ENCODE measurements around the gene SLC22A7.

The SLC22A7 gene

DNA sequence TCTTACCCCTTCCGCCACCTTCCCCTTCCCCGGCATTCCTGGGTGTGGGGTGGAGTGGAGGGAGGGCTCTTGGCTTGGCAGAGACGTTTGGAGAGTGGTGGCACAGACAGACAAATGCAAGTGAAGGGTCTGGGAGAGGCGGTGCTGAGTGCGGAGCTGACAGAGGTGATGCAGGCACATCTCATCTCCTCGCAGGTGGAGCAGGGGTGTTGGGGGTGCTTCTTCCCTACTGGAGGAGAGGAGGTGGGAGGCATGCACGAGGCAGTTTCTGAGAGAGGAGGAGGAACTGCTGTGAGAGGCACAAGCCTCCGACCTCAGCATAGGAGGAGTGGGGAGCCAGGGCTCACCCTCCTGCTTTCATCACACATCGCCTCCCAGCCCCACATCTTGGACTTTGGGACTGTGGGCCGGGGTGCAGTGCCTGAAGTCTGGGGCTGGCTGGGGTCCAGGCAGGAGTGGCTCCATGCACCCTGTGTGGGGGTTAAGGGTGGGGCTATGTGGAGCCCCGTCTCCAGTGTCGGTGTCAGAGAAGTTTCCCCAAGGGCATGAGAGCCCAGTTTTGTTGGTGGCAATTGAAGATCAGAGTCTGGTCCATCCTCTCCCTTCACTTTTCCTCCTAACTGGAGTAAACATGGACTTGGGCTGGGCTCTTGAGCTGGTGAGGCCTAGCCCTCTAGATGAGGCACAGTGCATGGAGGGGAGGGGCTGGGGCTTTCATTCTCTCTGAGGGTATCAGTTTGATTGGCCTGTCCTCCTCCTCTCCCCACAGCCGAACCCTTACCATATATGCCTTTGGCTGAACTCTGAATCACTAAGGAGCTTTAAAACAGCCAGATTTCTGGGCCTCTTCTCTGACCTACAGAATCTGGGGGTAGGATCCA is 20.2 kb upstream of the SLC22A7 start:
- in situ Hi-C loops (cut with HindIII; ENCODE audit: low sequenced_read_pairs): no loop called here
- no peak overlapping the region for H3K4me3 ChIP-seq (ENCODE audit: low read depth, low read length)
- TF ChIP-seq, protein P1, sequence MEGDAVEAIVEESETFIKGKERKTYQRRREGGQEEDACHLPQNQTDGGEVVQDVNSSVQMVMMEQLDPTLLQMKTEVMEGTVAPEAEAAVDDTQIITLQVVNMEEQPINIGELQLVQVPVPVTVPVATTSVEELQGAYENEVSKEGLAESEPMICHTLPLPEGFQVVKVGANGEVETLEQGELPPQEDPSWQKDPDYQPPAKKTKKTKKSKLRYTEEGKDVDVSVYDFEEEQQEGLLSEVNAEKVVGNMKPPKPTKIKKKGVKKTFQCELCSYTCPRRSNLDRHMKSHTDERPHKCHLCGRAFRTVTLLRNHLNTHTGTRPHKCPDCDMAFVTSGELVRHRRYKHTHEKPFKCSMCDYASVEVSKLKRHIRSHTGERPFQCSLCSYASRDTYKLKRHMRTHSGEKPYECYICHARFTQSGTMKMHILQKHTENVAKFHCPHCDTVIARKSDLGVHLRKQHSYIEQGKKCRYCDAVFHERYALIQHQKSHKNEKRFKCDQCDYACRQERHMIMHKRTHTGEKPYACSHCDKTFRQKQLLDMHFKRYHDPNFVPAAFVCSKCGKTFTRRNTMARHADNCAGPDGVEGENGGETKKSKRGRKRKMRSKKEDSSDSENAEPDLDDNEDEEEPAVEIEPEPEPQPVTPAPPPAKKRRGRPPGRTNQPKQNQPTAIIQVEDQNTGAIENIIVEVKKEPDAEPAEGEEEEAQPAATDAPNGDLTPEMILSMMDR (IDR thresholded peaks at IDR 0.05; ENCODE audit: low read depth, low read length, missing control alignments): no peak
- no peak for DNase-seq (ENCODE audit: low read depth)

DNA sequence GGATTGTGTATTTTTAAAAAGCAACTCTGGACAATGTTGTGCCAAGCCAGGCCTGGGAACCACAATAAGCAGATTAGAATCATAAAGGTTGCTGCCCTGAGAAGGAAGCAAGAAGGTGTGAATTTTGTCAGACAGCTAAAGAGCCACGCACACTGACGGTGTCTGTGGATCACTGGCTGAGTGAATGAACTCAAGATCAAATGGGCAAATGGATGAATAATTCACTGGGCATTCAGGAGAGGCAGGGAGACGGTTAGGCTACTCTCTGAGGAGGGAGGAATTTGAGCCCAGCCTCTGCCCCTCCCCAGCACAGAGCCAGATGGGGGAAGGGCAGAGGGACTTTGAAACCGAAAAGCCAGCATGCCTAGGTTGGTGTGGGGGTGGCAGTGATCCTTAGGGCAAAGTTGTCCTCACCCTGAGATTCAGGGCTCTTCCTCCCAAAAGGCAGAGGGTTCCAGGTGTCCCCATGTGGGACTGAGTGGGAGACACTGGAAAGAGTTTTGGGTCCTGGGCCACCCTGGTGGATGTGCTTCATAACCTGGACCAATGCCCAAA is 19.5 kb upstream of the SLC22A7 start:
- no peak for DNase-seq (ENCODE audit: low read depth)
- in situ Hi-C loops (cut with HindIII; ENCODE audit: low sequenced_read_pairs): no loop called here
- H3K4me3 ChIP-seq (ENCODE audit: low read depth, low read length): no peak overlapping the region
- TF ChIP-seq, protein P1 (IDR thresholded peaks at IDR 0.05; ENCODE audit: low read depth, low read length, missing control alignments): no peak

DNA sequence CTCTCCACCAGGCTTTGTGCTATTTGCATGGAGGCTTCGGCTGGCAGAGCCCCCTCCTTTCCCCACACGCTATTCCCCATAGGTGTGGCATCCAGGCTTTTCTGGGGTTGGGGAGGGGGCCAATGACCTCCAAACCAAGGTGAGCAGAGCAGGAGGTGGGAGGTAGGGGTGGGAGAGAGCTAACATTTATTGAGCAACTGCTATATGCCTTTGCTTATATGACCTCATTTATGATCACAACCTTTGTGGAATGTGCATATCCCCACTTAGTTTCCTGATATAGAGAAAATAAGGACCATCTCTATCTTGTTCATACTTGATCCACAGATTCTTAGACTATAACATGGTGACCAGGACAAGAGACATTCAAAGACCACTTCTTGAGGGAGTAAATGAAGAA is 17.8 kb upstream of the SLC22A7 start:
- in situ Hi-C loops (cut with HindIII; ENCODE audit: low sequenced_read_pairs): no loop called here
- TF ChIP-seq, protein P1 (IDR thresholded peaks at IDR 0.05; ENCODE audit: low read depth, low read length, missing control alignments): no peak
- no peak for DNase-seq (ENCODE audit: low read depth)
- H3K4me3 ChIP-seq (ENCODE audit: low read depth, low read length): no peak overlapping the region

DNA sequence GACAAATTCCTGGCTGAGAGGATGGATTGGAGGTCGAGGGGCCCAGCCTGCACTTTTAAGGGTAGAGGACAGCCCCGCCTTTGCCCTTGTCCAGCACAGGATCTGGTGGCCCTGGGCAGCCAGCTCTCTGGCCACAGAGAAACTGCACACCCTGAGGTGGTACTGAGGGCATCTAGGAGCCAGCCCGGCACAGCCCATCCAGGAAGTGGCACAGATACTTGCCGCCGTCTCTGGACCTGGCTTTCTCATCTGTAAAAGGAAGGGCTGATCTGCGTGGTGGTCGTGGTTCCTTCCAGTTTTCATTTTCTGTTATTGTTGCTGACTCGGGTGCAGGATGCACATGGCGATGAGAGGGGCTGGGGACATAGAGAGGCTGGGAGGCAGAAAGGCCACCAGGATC is 16.0 kb upstream of the SLC22A7 start:
- H3K4me3 ChIP-seq (ENCODE audit: low read depth, low read length): no peak overlapping the region
- TF ChIP-seq, protein P1 (IDR thresholded peaks at IDR 0.05; ENCODE audit: low read depth, low read length, missing control alignments): no peak
- no peak for DNase-seq (ENCODE audit: low read depth)
- in situ Hi-C loops (cut with HindIII; ENCODE audit: low sequenced_read_pairs): no loop called here

DNA sequence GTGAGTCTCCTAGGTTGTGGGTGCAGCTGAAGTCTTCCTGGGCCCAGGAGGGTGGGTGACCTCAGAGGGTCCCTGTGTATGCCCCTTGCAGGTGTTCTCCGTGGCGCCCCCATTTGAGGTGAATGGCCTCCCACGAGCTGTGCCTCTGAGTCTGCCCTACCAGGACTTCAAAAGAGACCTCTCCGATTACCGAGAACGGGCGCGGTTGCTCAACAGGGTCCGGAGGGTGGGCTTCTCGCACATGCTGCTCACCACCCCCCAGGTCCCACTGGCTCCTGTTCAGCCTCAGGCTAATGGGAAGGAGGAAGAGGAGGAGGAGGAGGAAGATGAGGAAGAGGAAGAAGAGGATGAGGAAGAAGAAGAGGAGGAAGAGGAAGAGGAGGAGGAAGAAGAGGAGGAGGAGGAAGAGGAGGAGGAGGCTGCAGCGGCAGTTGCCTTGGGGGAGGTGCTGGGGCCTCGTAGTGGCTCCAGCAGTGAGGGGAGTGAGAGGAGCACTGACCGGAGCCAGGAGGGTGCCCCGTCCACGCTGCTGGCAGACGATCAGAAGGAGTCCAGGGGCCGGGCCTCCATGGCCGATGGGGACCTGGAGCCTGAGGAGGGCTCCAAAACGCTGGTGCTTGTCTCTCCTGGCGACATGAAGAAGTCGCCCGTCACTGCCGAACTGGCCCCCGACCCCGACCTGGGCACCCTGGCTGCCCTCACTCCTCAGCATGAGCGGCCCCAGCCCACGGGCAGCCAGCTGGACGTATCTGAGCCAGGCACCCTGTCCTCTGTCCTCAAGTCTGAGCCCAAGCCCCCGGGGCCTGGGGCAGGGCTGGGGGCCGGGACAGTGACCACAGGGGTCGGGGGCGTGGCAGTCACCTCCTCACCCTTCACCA is 15.2 kb upstream of the SLC22A7 start:
- in situ Hi-C loops (cut with HindIII; ENCODE audit: low sequenced_read_pairs): no loop called here
- TF ChIP-seq, protein P1 (IDR thresholded peaks at IDR 0.05; ENCODE audit: low read depth, low read length, missing control alignments): no peak
- no peak for DNase-seq (ENCODE audit: low read depth)

DNA sequence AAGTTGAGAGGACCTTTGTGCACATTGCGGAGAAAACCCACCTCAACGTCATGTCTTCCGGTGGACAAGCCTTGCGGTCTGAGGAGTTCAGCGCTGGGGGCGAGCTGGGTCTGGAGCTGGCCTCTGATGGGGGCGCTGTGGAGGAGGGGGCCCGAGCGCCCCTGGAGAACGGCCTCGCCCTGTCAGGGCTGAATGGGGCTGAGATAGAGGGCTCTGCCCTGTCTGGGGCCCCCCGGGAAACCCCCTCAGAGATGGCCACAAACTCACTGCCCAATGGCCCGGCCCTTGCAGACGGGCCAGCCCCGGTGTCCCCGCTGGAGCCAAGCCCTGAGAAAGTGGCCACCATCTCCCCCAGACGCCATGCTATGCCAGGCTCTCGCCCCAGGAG is 14.6 kb upstream of the SLC22A7 start:
- no peak overlapping the region for H3K4me3 ChIP-seq (ENCODE audit: low read depth, low read length)
- DNase-seq (ENCODE audit: low read depth): no peak
- in situ Hi-C loops (cut with HindIII; ENCODE audit: low sequenced_read_pairs): no loop called here
- TF ChIP-seq, protein P1 (IDR thresholded peaks at IDR 0.05; ENCODE audit: low read depth, low read length, missing control alignments): no peak

More for the DNA sequence above, 15.2 kb upstream of the SLC22A7 start:
- no peak overlapping the region for H3K4me3 ChIP-seq (ENCODE audit: low read depth, low read length)

Measured in astrocyte of the cerebellum (primary cell).